Endothelial cell of umbilical vein (primary cell): Measurements from ENCODE around the gene PLD6. TPM values are rescaled to one million over a fixed set of nuclear protein-coding genes. Genes with fewer than 3 reads are reported as not detected.

Source experiments
- BruUV-seq: library from RNA; stranded (reverse); fragments of 400-500 nt; replicated peaks from 2 replicates; lab custom pipeline; 2021; lab: Mats Ljungman, UMichigan
- CTCF ChIA-PET: fragments of 300-600, 350-600 bp; sonication (Branson Sonifier 250); formaldehyde crosslinking; loops from one replicate; lab custom pipeline; 2021; ENCODE audit warnings: antibody characterized with exemption, inconsistent platforms; lab: Charles Lee
- POLR2A ChIA-PET: fragments of 300-600, 350-600 bp; sonication (Branson Sonifier 250); formaldehyde crosslinking; loops from one replicate; lab custom pipeline; 2021; ENCODE audit warnings: antibody characterized with exemption, inconsistent platforms; lab: Charles Lee
- DNase-seq: peaks from one replicate; pipeline ENCODE4 v3.0.0-alpha.2; 2011; ENCODE audit warnings: low read depth, low spot score
- FAIRE-seq: peaks from 2 replicates; lab custom pipeline; 2011; peaks lifted over from hg19 to GRCh38; lab: Jason Lieb, UNC
- H2AFZ ChIP-seq: 2 replicates; pipeline ENCODE4 v1.6.0; 2012; ENCODE audit warnings: low read depth, low read length, control low read depth, inconsistent platforms
- H3K27ac ChIP-seq: 2 replicates; pipeline ENCODE4 v1.5.1; 2011; ENCODE audit warnings: low read depth, mild to moderate bottlenecking, control low read depth, low read length, moderate library complexity; ENCODE audit not compliant: insufficient read depth
- H3K27me3 ChIP-seq, 2 experiments: 2 replicates each; pipeline versions ENCODE4 v1.6.0 to v1.6.1; 2011; ENCODE audit warnings: low read length in 2 of 2, mixed read lengths in 1 of 2; ENCODE audit not compliant: control insufficient read depth in 2 of 2, insufficient read depth in 2 of 2
- H3K36me3 ChIP-seq, 2 experiments: 2 replicates in 1 of 2; 3 replicates in 1 of 2; pipeline ENCODE4 v1.5.1; 2011; ENCODE audit warnings: low read length in 2 of 2, mild to moderate bottlenecking in 1 of 2, moderate library complexity in 1 of 2; ENCODE audit not compliant: control insufficient read depth in 2 of 2, insufficient read depth in 2 of 2; ENCODE audit errors: extremely low read depth in 1 of 2
- H3K4me1 ChIP-seq: 3 replicates; pipeline ENCODE4 v1.5.1; 2011; ENCODE audit warnings: mild to moderate bottlenecking, low read length; ENCODE audit not compliant: control insufficient read depth, insufficient read depth; ENCODE audit errors: extremely low read depth
- H3K4me2 ChIP-seq: 2 replicates; pipeline ENCODE4 v1.6.1; 2011; ENCODE audit warnings: low read length, control low read depth, mixed read lengths; ENCODE audit not compliant: insufficient read depth
- H3K4me3 ChIP-seq, 3 experiments: fragments of 200-600 bp in 1 of 3; sonication (generic), shearing (Covaris generic) in 1 of 3; replicated peaks in 1 of 3; 2 replicates each; pipeline ENCODE4 v1.5.1; 2011 to 2016; ENCODE audit warnings: control low read depth in 3 of 3, low read length in 3 of 3, mild to moderate bottlenecking in 2 of 3, inconsistent platforms in 1 of 3, low read depth in 1 of 3, moderate library complexity in 1 of 3; ENCODE audit not compliant: insufficient read depth in 1 of 3
- H3K79me2 ChIP-seq: 2 replicates; pipeline ENCODE4 v1.6.0; 2012; ENCODE audit warnings: low read length, inconsistent platforms; ENCODE audit not compliant: control insufficient read depth, insufficient read depth
- H3K9ac ChIP-seq: replicated peaks from 2 replicates; pipeline ENCODE3; 2011; ENCODE audit warnings: low read length, control low read depth; ENCODE audit not compliant: insufficient read depth; ENCODE audit errors: extremely low read depth
- H3K9me1 ChIP-seq: replicated peaks from 3 replicates; pipeline ENCODE4 v1.6.0; 2011; ENCODE audit warnings: mild to moderate bottlenecking, low read length; ENCODE audit not compliant: control insufficient read depth, insufficient read depth; ENCODE audit errors: extremely low read depth
- H3K9me3 ChIP-seq: replicated peaks from 2 replicates; pipeline ENCODE4 v1.5.1; 2012; ENCODE audit warnings: low read length, inconsistent platforms; ENCODE audit not compliant: control insufficient read depth, insufficient read depth
- H4K20me1 ChIP-seq: replicated peaks from 2 replicates; pipeline ENCODE3; 2011; ENCODE audit warnings: mild to moderate bottlenecking, low read length; ENCODE audit not compliant: control insufficient read depth, insufficient read depth; ENCODE audit errors: extremely low read depth
- EZH2 ChIP-seq: IDR thresholded peaks from 2 replicates; pipeline ENCODE4 v1.6.1; 2012; ENCODE audit warnings: borderline replicate concordance, low read depth, mild to moderate bottlenecking, moderate library complexity, low read length, inconsistent platforms; ENCODE audit not compliant: severe bottlenecking
- FOS ChIP-seq: IDR thresholded peaks from 2 replicates; pipeline ENCODE4 v1.6.1; 2011; ENCODE audit warnings: mild to moderate bottlenecking, low read length, moderate library complexity, borderline replicate concordance; ENCODE audit not compliant: insufficient read depth
- GATA2 ChIP-seq: IDR thresholded peaks from 2 replicates; pipeline ENCODE4 v1.7.0; 2011; ENCODE audit warnings: low read depth, mild to moderate bottlenecking, moderate library complexity, mixed read lengths, low read length; ENCODE audit not compliant: insufficient read length, insufficient read depth
- JUN ChIP-seq: IDR thresholded peaks from 2 replicates; pipeline ENCODE4 v1.6.1; 2011; ENCODE audit warnings: borderline replicate concordance, low read depth; ENCODE audit not compliant: insufficient read length, insufficient read depth
- MYC ChIP-seq: IDR thresholded peaks from one replicate; pipeline ENCODE4 v1.6.1; 2011; ENCODE audit warnings: mild to moderate bottlenecking, low read depth, low read length
- POLR2A ChIP-seq: IDR thresholded peaks from 2 replicates; pipeline ENCODE4 v1.6.1; 2012; ENCODE audit warnings: low read depth, mild to moderate bottlenecking, control low read depth, low read length
- POLR2AphosphoS5 ChIP-seq: IDR thresholded peaks from 2 replicates; pipeline ENCODE4 v1.6.1; 2012; ENCODE audit warnings: low read depth, mild to moderate bottlenecking, control low read depth, low read length, moderate library complexity; ENCODE audit not compliant: insufficient read depth
- dilution Hi-C: fragments of 300-500 bp; cut with MboI; formaldehyde crosslinking; loops from one replicate; pipeline ENCODE4 v1.15.0; 2019; ENCODE audit warnings: low sequenced_read_pairs; ENCODE audit not compliant: extremely low pct_ligation_motif_present
- intact Hi-C: fragments of 100-400 bp; cut with micrococcal nuclease; formaldehyde crosslinking; loops from one replicate; pipeline ENCODE4 v1.10.0; 2022
- polyA plus RNA-seq, 4 experiments: library from polyadenylated mRNA; depleted of rRNA in 3 of 4; stranded (reverse) in 3 of 4; unstranded in 1 of 4; fragments of >200 nt; gene quantifications; 2 replicates each; pipeline versions ENCODE4 v1.2.1 to v1.2.3, GENCODE V29; 2011 to 2012; ENCODE audit warnings: missing spikeins in 1 of 4
- total RNA-seq: library from RNA; stranded (reverse); gene quantifications from 2 replicates; pipeline ENCODE4 v1.2.3, GENCODE V29; 2021
- TF ChIP-seq, protein P1 (sequence below), 2 donors: IDR thresholded peaks; 1 replicate in 1 of 2; 2 replicates in 1 of 2; pipeline ENCODE4 v1.5.1; 2011; ENCODE audit warnings: low read length in 2 of 2, mild to moderate bottlenecking in 2 of 2, moderate library complexity in 2 of 2, control low read depth in 1 of 2, inconsistent platforms in 1 of 2, low read depth in 1 of 2; ENCODE audit not compliant: insufficient read depth in 1 of 2; ENCODE audit errors: extremely low read depth in 1 of 2
- TF ChIP-seq, protein P2 (sequence below): IDR thresholded peaks from 2 replicates; pipeline ENCODE4 v1.6.1; 2011; ENCODE audit not compliant: insufficient read depth, insufficient read length

The PLD6 gene
- total and polyA plus RNA-seq, 2 donors (not counting 3 experiments of a cell fraction or from before 2014, with no cell fraction given), result 2.9 to 4.4 TPM

DNA sequence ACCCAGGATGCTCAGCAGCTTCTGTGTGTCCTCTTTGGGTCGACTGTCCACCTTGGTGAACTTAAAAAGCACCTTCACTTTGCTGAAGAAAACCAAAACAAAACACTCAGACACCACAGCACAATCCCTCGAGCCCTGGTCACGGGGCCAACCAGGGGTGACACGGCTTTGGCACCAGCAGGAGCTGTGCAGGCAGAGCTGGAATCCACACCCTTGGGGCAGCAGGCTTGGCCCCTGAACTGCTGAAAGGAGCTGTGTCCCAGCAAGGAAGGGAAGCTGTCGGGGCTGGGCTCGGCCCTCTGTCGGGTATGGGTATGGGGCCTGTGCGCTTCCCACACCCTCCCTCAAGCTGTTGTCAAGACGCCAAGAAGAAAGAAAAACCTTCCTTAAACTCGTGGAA, 7.6 kb upstream of the PLD6 start:
- Histone ChIP-seq H3K27me3 (no peaks in the 10 kb centered on the region), H3K4me2 (no peak overlapping the region), H3K9ac (no peak overlapping the region), H3K4me3 (no peak overlapping the region), H3K36me3 (peaks cover 17 to 50% of the 10 kb centered on the region in 2 experiments), H3K9me1 (no peaks in the 10 kb centered on the region), H3K9me3 (no peaks in the 10 kb centered on the region), H3K4me1 (no peaks in the 10 kb centered on the region), H3K79me2 (no peaks in the 10 kb centered on the region), H3K27ac (no peak overlapping the region), H4K20me1 (no peaks in the 10 kb centered on the region), H2AFZ (no peak overlapping the region)
- no peak for FAIRE-seq
- DNase-seq, result no peak
- BruUV-seq, result no TSS peak
- ChIA-PET POLR2A (no interaction called here), CTCF (interaction anchor here (1.2 to 2.4 kb wide), 2 partner anchors 15 to 72 kb away, joined by 3 to 9 read pairs; no protein-coding TSS in a partner anchor)
- intact Hi-C loops (no loop called here), dilution Hi-C loops (no loop called here)
- TF ChIP-seq GATA2, result no peak
- no peak for TF ChIP-seq MYC

DNA sequence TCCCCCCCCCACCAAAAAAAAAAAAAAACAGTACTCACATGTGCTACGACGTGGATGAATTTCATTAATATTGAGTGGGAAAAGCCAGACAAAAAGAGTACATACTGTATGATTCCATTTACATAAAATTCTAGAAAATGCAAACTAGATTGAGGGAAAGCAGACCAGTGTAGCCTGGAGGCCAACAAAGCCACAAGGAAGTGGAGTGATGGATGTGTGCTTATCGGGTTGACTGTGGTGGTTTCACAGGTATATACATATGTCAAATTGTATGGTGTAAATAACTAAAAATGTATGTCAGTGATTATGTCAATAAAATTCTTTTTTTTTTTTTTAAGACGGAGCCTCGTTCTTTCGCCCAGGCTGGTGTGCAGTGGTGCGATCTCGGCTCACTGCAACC, 1.9 kb upstream of the PLD6 start:
- TF ChIP-seq, protein P1, sequence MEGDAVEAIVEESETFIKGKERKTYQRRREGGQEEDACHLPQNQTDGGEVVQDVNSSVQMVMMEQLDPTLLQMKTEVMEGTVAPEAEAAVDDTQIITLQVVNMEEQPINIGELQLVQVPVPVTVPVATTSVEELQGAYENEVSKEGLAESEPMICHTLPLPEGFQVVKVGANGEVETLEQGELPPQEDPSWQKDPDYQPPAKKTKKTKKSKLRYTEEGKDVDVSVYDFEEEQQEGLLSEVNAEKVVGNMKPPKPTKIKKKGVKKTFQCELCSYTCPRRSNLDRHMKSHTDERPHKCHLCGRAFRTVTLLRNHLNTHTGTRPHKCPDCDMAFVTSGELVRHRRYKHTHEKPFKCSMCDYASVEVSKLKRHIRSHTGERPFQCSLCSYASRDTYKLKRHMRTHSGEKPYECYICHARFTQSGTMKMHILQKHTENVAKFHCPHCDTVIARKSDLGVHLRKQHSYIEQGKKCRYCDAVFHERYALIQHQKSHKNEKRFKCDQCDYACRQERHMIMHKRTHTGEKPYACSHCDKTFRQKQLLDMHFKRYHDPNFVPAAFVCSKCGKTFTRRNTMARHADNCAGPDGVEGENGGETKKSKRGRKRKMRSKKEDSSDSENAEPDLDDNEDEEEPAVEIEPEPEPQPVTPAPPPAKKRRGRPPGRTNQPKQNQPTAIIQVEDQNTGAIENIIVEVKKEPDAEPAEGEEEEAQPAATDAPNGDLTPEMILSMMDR (IDR thresholded peaks at IDR 0.05; ENCODE audit: extremely low read depth in 1 of 2, insufficient read depth in 1 of 2, low read depth in 1 of 2, low read length in 2 of 2), result no peak
- no peak for TF ChIP-seq MYC
- TF ChIP-seq EZH2, result no peak
- no peak for TF ChIP-seq POLR2A
- TF ChIP-seq, protein P2, sequence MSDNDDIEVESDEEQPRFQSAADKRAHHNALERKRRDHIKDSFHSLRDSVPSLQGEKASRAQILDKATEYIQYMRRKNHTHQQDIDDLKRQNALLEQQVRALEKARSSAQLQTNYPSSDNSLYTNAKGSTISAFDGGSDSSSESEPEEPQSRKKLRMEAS, result no peak
- no peak for TF ChIP-seq GATA2
- TF ChIP-seq JUN, result no peak
- TF ChIP-seq POLR2AphosphoS5, result no peak
- no peak for TF ChIP-seq FOS
- H3K9me3 ChIP-seq, result no peaks in the 10 kb centered on the region
- BruUV-seq, result no TSS peak
- H3K4me2 ChIP-seq, result no peak overlapping the region
- H3K79me2 ChIP-seq, result no peaks in the 10 kb centered on the region
- POLR2A ChIA-PET, result no interaction called here
- no peak overlapping the region for H3K9ac ChIP-seq
- DNase-seq, result no peak
- no peak overlapping the region for H3K4me3 ChIP-seq
- H3K9me1 ChIP-seq, result no peaks in the 10 kb centered on the region
- dilution Hi-C loops, result no loop called here
- H3K27me3 ChIP-seq, result no peaks in the 10 kb centered on the region
- peaks cover 0 to 5% of the 10 kb centered on the region in 2 experiments for H3K36me3 ChIP-seq
- peaks cover 13% of the 10 kb centered on the region for H3K4me1 ChIP-seq
- no peak for FAIRE-seq
- no peaks in the 10 kb centered on the region for H4K20me1 ChIP-seq
- intact Hi-C loops, result loop anchor here (5.0 kb wide), 2 partner anchors 206 to 609 kb away; no protein-coding TSS in a partner anchor
- no peak overlapping the region for H3K27ac ChIP-seq
- CTCF ChIA-PET, result interaction anchor here (1.1 to 1.8 kb wide), 2 partner anchors 35 to 66 kb away, joined by 3 to 5 read pairs; no protein-coding TSS in a partner anchor
- no peak overlapping the region for H2AFZ ChIP-seq
